H1 (cell line): ENCODE data around the gene ACAD10. TPM values are rescaled to one million over a fixed set of nuclear protein-coding genes. Genes with fewer than 3 reads are reported as not detected.

ENCODE experiments used
- CTCF ChIA-PET: fragments of 300-600 bp; sonication (Branson Sonifier 250); formaldehyde crosslinking; loops from one replicate; lab custom pipeline; 2021; ENCODE audit not compliant: partially characterized antibody; lab: Charles Lee
- POLR2A ChIA-PET: fragments of 300-600 bp; sonication (Branson Sonifier 250); formaldehyde crosslinking; loops from one replicate; lab custom pipeline; 2021; ENCODE audit warnings: inconsistent platforms; ENCODE audit not compliant: partially characterized antibody; lab: Charles Lee
- DNase-seq, 2 experiments: peaks; one replicate each; pipeline versions ENCODE4 v3.0.0 to v3.0.0-alpha.2; 2010 to 2022; ENCODE audit warnings: low spot score in 2 of 2, low read depth in 1 of 2, mixed read lengths in 1 of 2
- FAIRE-seq: peaks from 2 replicates; lab custom pipeline; 2011; peaks lifted over from hg19 to GRCh38; lab: Jason Lieb, UNC
- H2AFZ ChIP-seq: 2 replicates; pipeline ENCODE4 v1.8.1; 2012; ENCODE audit warnings: low read length, inconsistent platforms
- H2AK5ac ChIP-seq: 2 replicates; pipeline ENCODE4 v1.6.1; 2013; ENCODE audit warnings: low read depth, low read length
- H2BK120ac ChIP-seq: replicated peaks from 2 replicates; pipeline ENCODE3; 2013; ENCODE audit warnings: low read depth, low read length, inconsistent platforms
- H2BK12ac ChIP-seq: 2 replicates; pipeline ENCODE4 v1.6.1; 2013; ENCODE audit warnings: low read depth, low read length
- H2BK15ac ChIP-seq: 2 replicates; pipeline ENCODE4 v1.6.1; 2013; ENCODE audit warnings: low read length
- H2BK20ac ChIP-seq: 2 replicates; pipeline ENCODE4 v1.6.1; 2013; ENCODE audit warnings: low read length
- H2BK5ac ChIP-seq: 2 replicates; pipeline ENCODE4 v1.6.1; 2013; ENCODE audit warnings: low read depth, low read length
- H3K14ac ChIP-seq: 2 replicates; pipeline ENCODE4 v1.6.1; 2013; ENCODE audit warnings: inconsistent platforms; ENCODE audit not compliant: insufficient read length
- H3K18ac ChIP-seq: 2 replicates; pipeline ENCODE4 v1.6.1; 2013; ENCODE audit warnings: low read length; ENCODE audit errors: extremely low read depth
- H3K23ac ChIP-seq: 2 replicates; pipeline ENCODE4 v1.6.1; 2013; ENCODE audit warnings: inconsistent platforms; ENCODE audit not compliant: insufficient read length
- H3K23me2 ChIP-seq: 2 replicates; pipeline ENCODE4 v1.6.1; 2013; ENCODE audit warnings: low read depth, low read length
- H3K27ac ChIP-seq: 2 replicates; pipeline ENCODE4 v1.6.1; 2011; ENCODE audit warnings: low read depth, low read length, inconsistent platforms
- H3K27me3 ChIP-seq, 4 experiments: replicated peaks in 1 of 4; 1 replicate in 1 of 4; 2 replicates in 3 of 4; pipeline versions ENCODE4 v1.6.1 to v1.8.1; 2011 to 2013; ENCODE audit warnings: low read length in 3 of 4, mild to moderate bottlenecking in 3 of 4, inconsistent platforms in 2 of 4, mixed read lengths in 2 of 4, moderate library complexity in 1 of 4; ENCODE audit not compliant: control insufficient read depth in 3 of 4, insufficient read depth in 3 of 4; ENCODE audit errors: extremely low read depth in 1 of 4
- H3K36me3 ChIP-seq, 4 experiments: 2 replicates each; pipeline versions ENCODE4 v1.6.1 to v1.8.1; 2011 to 2013; ENCODE audit warnings: mild to moderate bottlenecking in 4 of 4, low read length in 3 of 4, moderate library complexity in 2 of 4, control low read depth in 1 of 4, inconsistent platforms in 1 of 4; ENCODE audit not compliant: insufficient read depth in 4 of 4, control insufficient read depth in 2 of 4
- H3K4ac ChIP-seq: replicated peaks from 2 replicates; pipeline ENCODE3; 2013; ENCODE audit warnings: low read length, low read depth, mixed read lengths, inconsistent platforms; ENCODE audit not compliant: insufficient read length
- H3K4me1 ChIP-seq, 4 experiments: replicated peaks in 1 of 4; 1 replicate in 1 of 4; 2 replicates in 3 of 4; pipeline versions ENCODE4 v1.6.1 to v1.8.1; 2011 to 2013; ENCODE audit warnings: low read length in 3 of 4, inconsistent platforms in 2 of 4, mixed read lengths in 1 of 4; ENCODE audit not compliant: insufficient read depth in 4 of 4, control insufficient read depth in 3 of 4
- H3K4me2 ChIP-seq, 2 experiments: 2 replicates each; pipeline versions ENCODE4 v1.6.1 to v1.8.1; 2011 to 2013; ENCODE audit warnings: low read depth in 2 of 2, low read length in 2 of 2, control low read depth in 1 of 2, inconsistent platforms in 1 of 2, mild to moderate bottlenecking in 1 of 2; ENCODE audit not compliant: insufficient read depth in 1 of 2
- H3K4me3 ChIP-seq, 4 experiments: fragments of 200-600, 300-600 bp in 1 of 4; sonication (generic), shearing (Covaris generic), sonication (Bioruptor Twin) in 1 of 4; 2 replicates each; pipeline versions ENCODE4 v1.5.1 to v1.8.1; 2011 to 2016; ENCODE audit warnings: low read length in 4 of 4, low read depth in 3 of 4, control low read depth in 2 of 4, inconsistent platforms in 2 of 4, mild to moderate bottlenecking in 2 of 4, mixed read lengths in 1 of 4, moderate library complexity in 1 of 4; ENCODE audit not compliant: insufficient read depth in 2 of 4; ENCODE audit errors: extremely low read depth in 1 of 4
- H3K56ac ChIP-seq: replicated peaks from 2 replicates; pipeline ENCODE3; 2013; ENCODE audit warnings: low read depth, mild to moderate bottlenecking, mixed read lengths, low read length, inconsistent platforms; ENCODE audit not compliant: insufficient read length
- H3K79me1 ChIP-seq: 2 replicates; pipeline ENCODE4 v1.6.1; 2013; ENCODE audit warnings: low read depth, low read length, control low read depth
- H3K79me2 ChIP-seq, 2 experiments: 2 replicates each; pipeline versions ENCODE4 v1.6.1 to v1.8.1; 2012 to 2013; ENCODE audit warnings: low read length in 2 of 2, mild to moderate bottlenecking in 2 of 2, inconsistent platforms in 1 of 2; ENCODE audit not compliant: insufficient read depth in 2 of 2, control insufficient read depth in 1 of 2
- H3K9ac ChIP-seq, 4 experiments: replicated peaks in 1 of 4; 1 replicate in 1 of 4; 2 replicates in 3 of 4; pipeline versions ENCODE4 v1.6.1 to v1.8.1; 2011 to 2013; ENCODE audit warnings: low read depth in 3 of 4, low read length in 3 of 4, control low read depth in 2 of 4, mild to moderate bottlenecking in 2 of 4, moderate library complexity in 2 of 4, inconsistent platforms in 1 of 4; ENCODE audit errors: extremely low read depth in 1 of 4
- H3K9me3 ChIP-seq, 2 experiments: 2 replicates each; pipeline versions ENCODE4 v1.6.1 to v1.8.1; 2012 to 2013; ENCODE audit warnings: mild to moderate bottlenecking in 2 of 2, moderate library complexity in 2 of 2, control low read depth in 1 of 2, inconsistent platforms in 1 of 2, low read depth in 1 of 2, low read length in 1 of 2, mixed read lengths in 1 of 2; ENCODE audit not compliant: insufficient read depth in 2 of 2
- H4K20me1 ChIP-seq, 2 experiments: replicated peaks in 1 of 2; 2 replicates each; pipeline versions ENCODE3 to v1.8.1; 2011 to 2013; ENCODE audit warnings: inconsistent platforms in 2 of 2, low read length in 2 of 2, mild to moderate bottlenecking in 1 of 2; ENCODE audit not compliant: insufficient read depth in 2 of 2, control insufficient read depth in 1 of 2
- H4K5ac ChIP-seq: 2 replicates; pipeline ENCODE4 v1.6.1; 2013; ENCODE audit warnings: low read length, low read depth, mixed read lengths, inconsistent platforms; ENCODE audit not compliant: insufficient read length
- H4K8ac ChIP-seq: 2 replicates; pipeline ENCODE4 v1.8.0; 2013; ENCODE audit warnings: mild to moderate bottlenecking, moderate library complexity, low read length, inconsistent platforms; ENCODE audit not compliant: insufficient read depth; ENCODE audit errors: extremely low read depth
- H4K91ac ChIP-seq: replicated peaks from 2 replicates; pipeline ENCODE3; 2013; ENCODE audit warnings: low read length, mixed read lengths, inconsistent platforms; ENCODE audit not compliant: insufficient read length
- ASH2L ChIP-seq: fragments of 200-600, 300-600 bp; sonication (generic); IDR thresholded peaks from one replicate; pipeline ENCODE4 v1.7.1; 2017; ENCODE audit warnings: low read length
- CEBPB ChIP-seq: IDR thresholded peaks from 2 replicates; pipeline ENCODE4 v1.6.1; 2012; ENCODE audit warnings: low read depth, low read length
- GTF2F1 ChIP-seq: IDR thresholded peaks from 2 replicates; pipeline ENCODE4 v1.6.1; 2012; ENCODE audit warnings: low read depth, low read length, improper control_type of control experiment, borderline replicate concordance
- POU5F1 ChIP-seq: IDR thresholded peaks from 2 replicates; pipeline ENCODE4 v1.6.1; 2011; ENCODE audit warnings: low read depth, mild to moderate bottlenecking, low read length, moderate library complexity
- RAD21 ChIP-seq, 2 experiments: IDR thresholded peaks in 1 of 2; conservative IDR thresholded peaks in 1 of 2; 2 replicates each; pipeline ENCODE4 v1.6.1; 2011; ENCODE audit warnings: low read depth in 2 of 2, low read length in 2 of 2, improper control_type of control experiment in 1 of 2, inconsistent platforms in 1 of 2, mild to moderate bottlenecking in 1 of 2, moderate library complexity in 1 of 2
- SUZ12 ChIP-seq: fragments of 200-600 bp; sonication (generic); IDR thresholded peaks from 2 replicates; pipeline ENCODE4 v1.6.1; 2012; ENCODE audit warnings: mild to moderate bottlenecking, inconsistent platforms, low read length, moderate library complexity, mixed read lengths
- TAF1 ChIP-seq: IDR thresholded peaks from 2 replicates; pipeline ENCODE4 v1.6.1; 2011; ENCODE audit warnings: mild to moderate bottlenecking, low read depth, low read length
- WGBS, 2 experiments: shearing (Covaris generic) in 1 of 2; methylation state at CpG; one replicate each; pipeline versions ENCODE4 v1.1.6 to v1.1.7; 2013 to 2015; ENCODE audit warnings: low lambda C conversion rate in 2 of 2, mixed read lengths in 2 of 2, inconsistent platforms in 1 of 2, low coverage in 1 of 2, missing lambda C conversion rate in 1 of 2; ENCODE audit not compliant: insufficient replicate concordance in 2 of 2, insufficient coverage in 1 of 2, insufficient read length in 1 of 2; ENCODE audit errors: extremely low coverage in 1 of 2, missing lambda C conversion rate in 1 of 2; 5-methylcytosine and 5-hydroxymethylcytosine counted together
- polyA plus RNA-seq, 7 experiments: library from polyadenylated mRNA; depleted of rRNA in 3 of 7; stranded (reverse) in 5 of 7; unstranded in 2 of 7; fragments of >200 nt in 5 of 7; fragments of 200-250 nt in 2 of 7; gene quantifications; 1 replicate in 5 of 7; 2 replicates in 1 of 7; 4 replicates in 1 of 7; pipeline versions ENCODE4 v1.2.1 to v1.2.3, GENCODE V29; 2011 to 2013; ENCODE audit warnings: missing spikeins in 2 of 7, mixed read lengths in 2 of 7
- total RNA-seq: library from RNA; stranded (reverse); fragmentation: NEBNext Ultra II Directional; extraction: Animal tissue kit (Norgen Biotek cat#: 25700); gene quantifications from 2 replicates; pipeline ENCODE4 v1.2.1, GENCODE V29; 2021
- TF ChIP-seq, protein P1 (sequence below), 3 experiments: IDR thresholded peaks; 1 replicate in 2 of 3; 2 replicates in 1 of 3; pipeline versions ENCODE4 v1.5.1 to v1.6.1; 2011; ENCODE audit warnings: low read length in 3 of 3, mild to moderate bottlenecking in 3 of 3, inconsistent platforms in 2 of 3, low read depth in 1 of 3, moderate library complexity in 1 of 3; ENCODE audit not compliant: insufficient read depth in 1 of 3; ENCODE audit errors: control extremely low read depth in 1 of 3

ACAD10 gene
- total and polyA plus RNA-seq, 2 of the 8 experiments (the other 6 are each of a cell fraction or from before 2014, with no cell fraction given) = 17.3 to 23.3 TPM

GRCh38 chr12:111799758-111800157, 113.9 kb downstream of the ACAD10 start:
- CTCF ChIA-PET = interaction anchor here (0.7 to 1.9 kb wide), 4 partner anchors 9 to 266 kb away, joined by 3 to 9 read pairs (median 6); no protein-coding TSS in a partner anchor
- H2BK12ac ChIP-seq = no peak overlapping the region
- no peaks in the 10 kb centered on the region for H4K20me1 ChIP-seq
- no peaks in the 10 kb centered on the region for H3K4me1 ChIP-seq
- no peak overlapping the region for H3K27ac ChIP-seq
- H3K36me3 ChIP-seq = peaks cover 7 to 29% (median 19%) of the 10 kb centered on the region in 4 experiments; a peak in 7 of 8 replicates
- no peak overlapping the region for H2AFZ ChIP-seq
- H3K79me1 ChIP-seq = no peaks in the 10 kb centered on the region
- H3K56ac ChIP-seq = no peak overlapping the region
- H3K14ac ChIP-seq = no peak overlapping the region
- no peak overlapping the region for H3K4me2 ChIP-seq
- H2AK5ac ChIP-seq = no peak overlapping the region
- no peak overlapping the region for H2BK120ac ChIP-seq
- no peak overlapping the region for H3K18ac ChIP-seq
- no peaks in the 10 kb centered on the region for H3K23me2 ChIP-seq
- H3K9ac ChIP-seq = no peak overlapping the region
- no peak overlapping the region for H4K5ac ChIP-seq
- no peak overlapping the region for H4K91ac ChIP-seq
- H3K79me2 ChIP-seq = no peaks in the 10 kb centered on the region
- H4K8ac ChIP-seq = no peak overlapping the region
- H3K4ac ChIP-seq = no peak overlapping the region
- H2BK15ac ChIP-seq = no peak overlapping the region
- POLR2A ChIA-PET = interaction anchor here (2.1 kb wide), 1 partner anchor 13 kb away, joined by 5 read pairs; no protein-coding TSS in a partner anchor
- DNase-seq (no peak), FAIRE-seq (no peak)
- no peak overlapping the region for H2BK5ac ChIP-seq
- no peaks in the 10 kb centered on the region for H3K9me3 ChIP-seq
- no peak overlapping the region for H2BK20ac ChIP-seq
- H3K23ac ChIP-seq = no peak overlapping the region
- H3K27me3 ChIP-seq = no peaks in the 10 kb centered on the region
- H3K4me3 ChIP-seq = no peak overlapping the region
- WGBS, 2 experiments = 98% methylated on average over 8 of the region's 9 CpGs; no CpG with 5 or more reads in 1 of the 2 experiments
- TF ChIP-seq SUZ12 = no peak
- no peak for TF ChIP-seq GTF2F1
- TF ChIP-seq ASH2L = no peak
- no peak for TF ChIP-seq RAD21 (IDR thresholded peaks at IDR 0.05 in 1 of 2, conservative IDR thresholded peaks at IDR 0.05 in 1 of 2; ENCODE audit: low read depth in 2 of 2, low read length in 2 of 2)
- no peak for TF ChIP-seq TAF1
- no peak for TF ChIP-seq CEBPB
- TF ChIP-seq, protein P1, sequence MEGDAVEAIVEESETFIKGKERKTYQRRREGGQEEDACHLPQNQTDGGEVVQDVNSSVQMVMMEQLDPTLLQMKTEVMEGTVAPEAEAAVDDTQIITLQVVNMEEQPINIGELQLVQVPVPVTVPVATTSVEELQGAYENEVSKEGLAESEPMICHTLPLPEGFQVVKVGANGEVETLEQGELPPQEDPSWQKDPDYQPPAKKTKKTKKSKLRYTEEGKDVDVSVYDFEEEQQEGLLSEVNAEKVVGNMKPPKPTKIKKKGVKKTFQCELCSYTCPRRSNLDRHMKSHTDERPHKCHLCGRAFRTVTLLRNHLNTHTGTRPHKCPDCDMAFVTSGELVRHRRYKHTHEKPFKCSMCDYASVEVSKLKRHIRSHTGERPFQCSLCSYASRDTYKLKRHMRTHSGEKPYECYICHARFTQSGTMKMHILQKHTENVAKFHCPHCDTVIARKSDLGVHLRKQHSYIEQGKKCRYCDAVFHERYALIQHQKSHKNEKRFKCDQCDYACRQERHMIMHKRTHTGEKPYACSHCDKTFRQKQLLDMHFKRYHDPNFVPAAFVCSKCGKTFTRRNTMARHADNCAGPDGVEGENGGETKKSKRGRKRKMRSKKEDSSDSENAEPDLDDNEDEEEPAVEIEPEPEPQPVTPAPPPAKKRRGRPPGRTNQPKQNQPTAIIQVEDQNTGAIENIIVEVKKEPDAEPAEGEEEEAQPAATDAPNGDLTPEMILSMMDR (IDR thresholded peaks at IDR 0.05; ENCODE audit: control extremely low read depth in 1 of 3, insufficient read depth in 1 of 3, low read depth in 1 of 3, low read length in 3 of 3) = no peak
- no peak for TF ChIP-seq POU5F1
